Ovary (tissue), 9 donors: ENCODE data around the gene NRN1L. TPM values are rescaled to one million over a fixed set of nuclear protein-coding genes. Genes with fewer than 3 reads are reported as not detected.

Source experiments
- DNase-seq, 5 donors: peaks; one replicate each; pipeline ENCODE4 v3.0.0-alpha.2; 2019 to 2020
- H3K27ac ChIP-seq, 2 donors: fragments of 200-600 bp; one replicate each; pipeline versions ENCODE4 v1.5.1 to v1.8.0; 2019 to 2022
- H3K27me3 ChIP-seq: fragments of 200-600 bp; one replicate; pipeline ENCODE4 v1.8.0; 2022
- H3K36me3 ChIP-seq: fragments of 200-600 bp; sonication (generic); one replicate; pipeline ENCODE4 v1.5.1; 2019
- H3K4me1 ChIP-seq: one replicate; pipeline ENCODE4 v1.8.1; 2013; ENCODE audit warnings: mild to moderate bottlenecking, moderate library complexity; ENCODE audit not compliant: insufficient read depth
- H3K4me3 ChIP-seq: fragments of 200-600 bp; sonication (generic); one replicate; pipeline ENCODE4 v1.5.1; 2017
- H3K9me3 ChIP-seq, 2 donors: fragments of 200-600 bp in 1 of 2; sonication (generic) in 1 of 2; one replicate each; pipeline versions ENCODE4 v1.5.1 to v1.8.1; 2013 to 2019; ENCODE audit warnings: mild to moderate bottlenecking in 1 of 2, moderate library complexity in 1 of 2
- EP300 ChIP-seq: sonication (generic); formaldehyde crosslinking; IDR thresholded peaks from one replicate; pipeline ENCODE4 v1.6.1; 2017; ENCODE audit warnings: antibody characterized with exemption
- POLR2A ChIP-seq: fragments of 450-650 bp; IDR thresholded peaks from one replicate; pipeline ENCODE4 v1.6.1; 2017; ENCODE audit warnings: antibody characterized with exemption, mild to moderate bottlenecking, moderate library complexity
- WGBS, 3 donors: extraction: QIAGEN DNeasy Blood & Tissue Kit in 1 of 3; methylation state at CpG; one replicate each; pipeline versions ENCODE4 v1.1.5 to v1.1.7; 2013 to 2017; 5-methylcytosine and 5-hydroxymethylcytosine counted together
- intact Hi-C, 4 donors: fragments of 100-400 bp; cut with DNase I; formaldehyde crosslinking; loops; one replicate each; pipeline versions ENCODE4 v1.11.0 to v1.15.1; 2022 to 2023
- polyA plus RNA-seq, 2 donors: library from polyadenylated mRNA; stranded (reverse); fragments of 200-250 nt in 1 of 2; fragments of 350-450 nt in 1 of 2; fragmentation: Illumina TruSeq in 1 of 2; extraction: RNeasy Lipid Tissue Mini Kit (QIAGEN cat#74804) in 1 of 2; gene quantifications; one replicate each; pipeline ENCODE4 v1.2.3, GENCODE V29; 2013 to 2014
- total RNA-seq, 7 donors: library from RNA; depleted of rRNA in 2 of 7; stranded (reverse); fragments of >200 nt in 2 of 7; fragmentation: NEBNext Ultra II Directional in 3 of 7; extraction: Animal tissue kit (Norgen Biotek cat#: 25700) in 3 of 7; gene quantifications; one replicate each; pipeline versions ENCODE4 v1.1.0 to v1.2.4, GENCODE V29; 2016 to 2023
- TF ChIP-seq, protein P1 (sequence below), 3 donors: fragments of 450-650 bp in 2 of 3; fragments of 200-600 bp in 1 of 3; IDR thresholded peaks; one replicate each; pipeline versions ENCODE4 v1.5.1 to v1.8.0; 2016 to 2022; ENCODE audit warnings: antibody characterized with exemption in 3 of 3, mild to moderate bottlenecking in 1 of 3
- donor health status: DM: no; HTN: no; CAD: no; lungs with moderate emphysema.
- donor health status: DM: no; HTN: no; CAD: no.
- donor health status: Bipolar disorder and iron deficiency.
- donor health status: DM: yes; HTN: yes; CAD: no.
- donor health status: DM: no; HTN: no; CAD: no.
- donor health status: DM: yes; HTN: yes; CAD: no.

Gene NRN1L
- total and polyA plus RNA-seq, 9 donors: 0.95 to 4.7 (median 2.6) TPM; not detected in 1

DNA sequence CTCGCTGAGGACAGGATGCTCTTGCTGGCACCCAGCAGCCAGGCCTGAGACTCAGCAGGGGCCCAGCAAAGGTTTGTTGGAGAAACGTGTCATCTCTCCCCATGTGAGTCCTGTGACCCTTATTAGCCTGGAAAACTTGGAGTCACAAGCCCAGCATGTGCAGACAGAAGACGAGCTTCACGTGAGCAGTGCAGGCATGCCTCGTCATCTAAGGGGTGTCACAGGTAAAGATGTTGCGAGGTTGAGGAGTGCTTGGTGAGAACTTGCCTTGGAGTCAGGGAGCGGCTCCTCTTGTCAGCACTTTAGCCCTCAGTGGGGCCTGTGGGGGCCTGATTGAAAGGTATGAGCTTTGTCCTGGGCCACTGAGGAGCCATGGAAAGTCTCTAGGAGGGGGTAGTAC lies 49.1 kb downstream of the NRN1L start:
- no peak overlapping the region for H3K4me3 ChIP-seq
- TF ChIP-seq, protein P1, sequence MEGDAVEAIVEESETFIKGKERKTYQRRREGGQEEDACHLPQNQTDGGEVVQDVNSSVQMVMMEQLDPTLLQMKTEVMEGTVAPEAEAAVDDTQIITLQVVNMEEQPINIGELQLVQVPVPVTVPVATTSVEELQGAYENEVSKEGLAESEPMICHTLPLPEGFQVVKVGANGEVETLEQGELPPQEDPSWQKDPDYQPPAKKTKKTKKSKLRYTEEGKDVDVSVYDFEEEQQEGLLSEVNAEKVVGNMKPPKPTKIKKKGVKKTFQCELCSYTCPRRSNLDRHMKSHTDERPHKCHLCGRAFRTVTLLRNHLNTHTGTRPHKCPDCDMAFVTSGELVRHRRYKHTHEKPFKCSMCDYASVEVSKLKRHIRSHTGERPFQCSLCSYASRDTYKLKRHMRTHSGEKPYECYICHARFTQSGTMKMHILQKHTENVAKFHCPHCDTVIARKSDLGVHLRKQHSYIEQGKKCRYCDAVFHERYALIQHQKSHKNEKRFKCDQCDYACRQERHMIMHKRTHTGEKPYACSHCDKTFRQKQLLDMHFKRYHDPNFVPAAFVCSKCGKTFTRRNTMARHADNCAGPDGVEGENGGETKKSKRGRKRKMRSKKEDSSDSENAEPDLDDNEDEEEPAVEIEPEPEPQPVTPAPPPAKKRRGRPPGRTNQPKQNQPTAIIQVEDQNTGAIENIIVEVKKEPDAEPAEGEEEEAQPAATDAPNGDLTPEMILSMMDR (IDR thresholded peaks at IDR 0.05): no peak
- TF ChIP-seq EP300 (no peak), POLR2A (no peak)
- intact Hi-C loops: loop anchor here in 2 of 4 donors (5.0 to 10.0 kb wide), 2 partner anchors 257 to 269 kb away; partner anchors contain the start of genes ACD (in 1 of the 2), C16orf86 (in 1 of the 2), ENKD1 (in 1 of the 2) and PARD6A (in 1 of the 2)
- no peak for DNase-seq
- H3K27ac ChIP-seq: no peak overlapping the region
- peaks cover 11% of the 10 kb centered on the region for H3K4me1 ChIP-seq
- 77 to 78% (median 78%) methylated on average over 7 of the region's 7 CpGs for WGBS, 3 donors
- H3K9me3 ChIP-seq: no peaks in the 10 kb centered on the region
- no peaks in the 10 kb centered on the region for H3K27me3 ChIP-seq
- H3K36me3 ChIP-seq: no peaks in the 10 kb centered on the region

DNA sequence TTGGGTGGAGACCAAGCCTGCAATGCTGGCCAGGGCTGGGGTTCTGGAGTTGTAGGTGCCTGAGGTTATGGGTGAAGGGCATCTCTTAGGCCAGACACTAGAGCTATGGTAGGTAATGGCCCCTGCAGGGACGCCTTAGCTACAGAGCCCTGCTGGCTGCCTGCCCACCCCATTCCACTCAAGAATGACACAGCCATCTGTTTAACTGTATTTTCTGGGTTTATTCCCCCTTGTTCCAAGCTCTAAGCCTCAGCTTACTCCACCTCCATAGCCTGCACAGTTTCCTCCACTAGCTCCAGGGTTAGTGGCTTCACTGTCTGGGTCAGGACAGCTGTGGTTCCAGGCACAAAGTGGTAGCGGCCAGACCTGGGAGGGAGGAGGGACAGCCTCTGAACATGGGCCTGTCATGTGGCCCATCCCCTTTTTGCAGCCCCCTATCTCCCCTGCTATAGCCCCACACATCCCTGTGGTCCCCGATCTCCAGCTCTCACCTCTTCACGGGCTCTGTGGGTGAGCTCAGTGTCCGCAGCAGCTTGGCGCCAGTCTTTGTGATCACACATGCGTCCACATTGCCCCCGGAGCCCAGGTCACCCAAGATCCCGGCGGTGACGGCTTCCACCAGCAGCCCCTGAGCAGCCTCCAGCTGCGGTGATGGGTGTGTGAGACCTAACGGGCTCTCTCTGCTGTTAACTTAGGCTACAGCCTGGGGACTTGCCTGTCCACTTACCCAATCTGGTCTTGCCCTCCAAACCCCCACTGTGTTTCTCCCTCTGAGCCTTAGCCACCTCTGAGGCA lies 49.8 kb downstream of the NRN1L start:
- H3K27me3 ChIP-seq: no peaks in the 10 kb centered on the region
- H3K27ac ChIP-seq: peak overlapping the region; percentile 38 to 85
- peak overlapping the region; percentile 96 for H3K4me3 ChIP-seq
- intact Hi-C loops: loop anchor here in 2 of 4 donors (5.0 to 10.0 kb wide), 2 partner anchors 257 to 270 kb away; partner anchors contain the start of genes ACD (in 1 of the 2), C16orf86 (in 1 of the 2), ENKD1 (in 1 of the 2) and PARD6A (in 1 of the 2)
- no peaks in the 10 kb centered on the region for H3K36me3 ChIP-seq
- DNase-seq: peak in 2 of 5 donors; percentile 46 to 59
- 22 to 37% (median 27%) methylated on average over 13 of the region's 13 CpGs for WGBS, 3 donors
- no peak for TF ChIP-seq EP300
- TF ChIP-seq POLR2A: peak; percentile 4
- TF ChIP-seq, protein P1 (IDR thresholded peaks at IDR 0.05): no peak
- H3K9me3 ChIP-seq: no peaks in the 10 kb centered on the region
- H3K4me1 ChIP-seq: peaks cover 11% of the 10 kb centered on the region

DNA sequence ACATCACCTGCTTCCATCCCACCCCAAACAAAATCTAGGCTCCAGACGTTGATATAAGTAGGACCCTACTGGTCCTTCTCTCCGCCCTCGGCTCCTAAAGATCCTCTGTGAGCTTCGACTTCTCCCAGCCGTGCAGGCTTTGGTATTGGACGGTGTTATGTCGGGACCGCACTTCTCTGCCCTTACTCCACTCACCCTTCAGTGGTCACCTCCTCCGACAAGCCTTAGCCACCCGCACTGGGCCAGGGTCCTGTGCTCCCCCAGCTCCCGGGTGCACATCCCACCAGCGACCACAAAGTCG lies 50.4 kb downstream of the NRN1L start:
- WGBS, 3 donors: 5 to 9% (median 8%) methylated on average over 13 of the region's 13 CpGs
- DNase-seq: no peak
- TF ChIP-seq EP300 (no peak), POLR2A (no peak)
- TF ChIP-seq, protein P1 (IDR thresholded peaks at IDR 0.05): no peak
- Histone ChIP-seq H3K27ac (peak overlapping the region; percentile 30 to 85), H3K4me3 (peak overlapping the region; percentile 96), H3K36me3 (no peaks in the 10 kb centered on the region), H3K9me3 (no peaks in the 10 kb centered on the region), H3K4me1 (peaks cover 11% of the 10 kb centered on the region), H3K27me3 (no peaks in the 10 kb centered on the region)
- intact Hi-C loops: loop anchor here in 1 of 4 donors (10.0 kb wide), 1 partner anchor 270 kb away; the partner anchor contains the start of genes ACD, C16orf86, ENKD1 and PARD6A

DNA sequence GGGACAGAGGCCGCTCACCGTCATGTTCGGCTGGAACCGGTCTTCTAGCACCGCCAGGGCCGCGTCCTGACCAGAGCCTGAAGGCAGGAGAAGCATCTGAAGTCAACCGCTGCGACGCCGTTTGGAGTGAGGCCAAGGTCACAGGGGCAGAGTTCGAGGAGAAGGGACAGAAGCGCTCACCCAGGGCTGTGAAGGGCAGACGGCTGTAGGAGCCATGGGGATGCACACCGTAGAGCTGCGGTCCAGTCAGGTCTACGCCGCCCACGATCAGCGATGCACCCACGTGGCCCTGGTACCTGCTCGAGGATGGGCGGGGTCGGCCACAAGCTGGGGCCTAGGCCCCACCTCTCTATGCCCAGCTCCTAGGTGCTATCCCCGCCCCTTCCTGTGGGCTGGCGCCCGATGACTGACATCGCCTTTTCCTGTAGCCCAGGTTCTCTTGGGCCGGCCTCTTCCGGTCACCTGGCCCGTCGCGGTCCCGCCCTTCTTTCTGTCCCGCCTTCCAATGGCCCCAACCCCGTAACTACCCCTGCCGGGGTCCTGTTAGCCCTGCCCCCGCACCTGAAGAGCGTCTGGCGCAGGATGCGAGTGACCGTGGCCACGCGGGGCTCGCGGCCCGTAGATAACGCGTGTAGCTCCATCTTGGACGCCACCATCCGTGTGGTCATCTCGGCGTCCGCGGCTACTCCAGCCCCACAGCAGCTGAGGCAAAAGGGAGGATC lies 50.9 kb downstream of the NRN1L start:
- H3K36me3 ChIP-seq: no peaks in the 10 kb centered on the region
- no peaks in the 10 kb centered on the region for H3K27me3 ChIP-seq
- H3K4me1 ChIP-seq: peaks cover 15% of the 10 kb centered on the region
- H3K9me3 ChIP-seq: no peaks in the 10 kb centered on the region
- WGBS, 3 donors: 1% methylated on average over 55 of the region's 55 CpGs
- peak; percentile 94 to 96 (median 94) for DNase-seq
- H3K4me3 ChIP-seq: peak overlapping the region; percentile 96
- TF ChIP-seq EP300 (no peak), POLR2A (peak; percentile 70)
- TF ChIP-seq, protein P1 (IDR thresholded peaks at IDR 0.05): peak in 1 of 3 donors; percentile 8
- intact Hi-C loops: loop anchor here in 1 of 4 donors (10.0 kb wide), 1 partner anchor 271 kb away; the partner anchor contains the start of genes ACD, C16orf86, ENKD1 and PARD6A
- peak overlapping the region; percentile 83 to 85 for H3K27ac ChIP-seq
